Liver (tissue), 3 donors: ENCODE data around the gene SKA3.

Experiments used
- FOXA1 ChIP-seq: IDR thresholded peaks from 2 replicates; pipeline ENCODE4 v1.6.1; 2016; ENCODE audit warnings: antibody characterized with exemption
- GABPA ChIP-seq, 2 donors: IDR thresholded peaks in 1 of 2; conservative IDR thresholded peaks in 1 of 2; 2 replicates each; pipeline ENCODE4 v1.6.1; 2016; ENCODE audit warnings: antibody characterized with exemption in 2 of 2, mild to moderate bottlenecking in 1 of 2, moderate library complexity in 1 of 2
- HNF4A ChIP-seq, 2 donors: conservative IDR thresholded peaks; 2 replicates each; pipeline ENCODE4 v1.6.1; 2016; ENCODE audit warnings: antibody characterized with exemption in 2 of 2, mild to moderate bottlenecking in 2 of 2
- JUND ChIP-seq, 2 donors: IDR thresholded peaks; 2 replicates each; pipeline ENCODE4 v1.6.1; 2016; ENCODE audit warnings: antibody characterized with exemption in 2 of 2
- RAD21 ChIP-seq, 2 donors: IDR thresholded peaks; 2 replicates each; pipeline ENCODE4 v1.6.1; 2016; ENCODE audit warnings: antibody characterized with exemption in 2 of 2, mild to moderate bottlenecking in 2 of 2
- RXRA ChIP-seq, 2 donors: IDR thresholded peaks; 2 replicates each; pipeline ENCODE4 v1.6.1; 2017 to 2018; ENCODE audit warnings: antibody characterized with exemption in 2 of 2, mild to moderate bottlenecking in 1 of 2
- SP1 ChIP-seq: IDR thresholded peaks from 2 replicates; pipeline ENCODE4 v1.6.1; 2018; ENCODE audit warnings: antibody characterized with exemption, mild to moderate bottlenecking
- TAF1 ChIP-seq: conservative IDR thresholded peaks from 2 replicates; pipeline ENCODE4 v1.6.1; 2016; ENCODE audit warnings: antibody characterized with exemption, mild to moderate bottlenecking
- YY1 ChIP-seq: IDR thresholded peaks from 2 replicates; pipeline ENCODE4 v1.6.1; 2016; ENCODE audit warnings: antibody characterized with exemption, mild to moderate bottlenecking
- TF ChIP-seq, protein P1 (sequence below): IDR thresholded peaks from 2 replicates; pipeline ENCODE4 v1.6.1; 2016; ENCODE audit warnings: antibody characterized with exemption
- TF ChIP-seq, protein P2 (sequence below): IDR thresholded peaks from 2 replicates; pipeline ENCODE4 v1.6.1; 2016; ENCODE audit warnings: antibody characterized with exemption, mild to moderate bottlenecking
- TF ChIP-seq, protein P3 (sequence below): fragments of 150-350 bp; IDR thresholded peaks from 2 replicates; pipeline ENCODE4 v1.5.1; 2017; ENCODE audit warnings: improper control_type of control experiment, low read depth, low read length; ENCODE audit not compliant: missing input control
- donor health status: healthy.
- donor health status: healthy.

GRCh38 chr13:21221268-21221667, 44.9 kb upstream of the SKA3 start:
- TF ChIP-seq, protein P1, sequence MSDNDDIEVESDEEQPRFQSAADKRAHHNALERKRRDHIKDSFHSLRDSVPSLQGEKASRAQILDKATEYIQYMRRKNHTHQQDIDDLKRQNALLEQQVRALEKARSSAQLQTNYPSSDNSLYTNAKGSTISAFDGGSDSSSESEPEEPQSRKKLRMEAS = no peak
- TF ChIP-seq, protein P2, sequence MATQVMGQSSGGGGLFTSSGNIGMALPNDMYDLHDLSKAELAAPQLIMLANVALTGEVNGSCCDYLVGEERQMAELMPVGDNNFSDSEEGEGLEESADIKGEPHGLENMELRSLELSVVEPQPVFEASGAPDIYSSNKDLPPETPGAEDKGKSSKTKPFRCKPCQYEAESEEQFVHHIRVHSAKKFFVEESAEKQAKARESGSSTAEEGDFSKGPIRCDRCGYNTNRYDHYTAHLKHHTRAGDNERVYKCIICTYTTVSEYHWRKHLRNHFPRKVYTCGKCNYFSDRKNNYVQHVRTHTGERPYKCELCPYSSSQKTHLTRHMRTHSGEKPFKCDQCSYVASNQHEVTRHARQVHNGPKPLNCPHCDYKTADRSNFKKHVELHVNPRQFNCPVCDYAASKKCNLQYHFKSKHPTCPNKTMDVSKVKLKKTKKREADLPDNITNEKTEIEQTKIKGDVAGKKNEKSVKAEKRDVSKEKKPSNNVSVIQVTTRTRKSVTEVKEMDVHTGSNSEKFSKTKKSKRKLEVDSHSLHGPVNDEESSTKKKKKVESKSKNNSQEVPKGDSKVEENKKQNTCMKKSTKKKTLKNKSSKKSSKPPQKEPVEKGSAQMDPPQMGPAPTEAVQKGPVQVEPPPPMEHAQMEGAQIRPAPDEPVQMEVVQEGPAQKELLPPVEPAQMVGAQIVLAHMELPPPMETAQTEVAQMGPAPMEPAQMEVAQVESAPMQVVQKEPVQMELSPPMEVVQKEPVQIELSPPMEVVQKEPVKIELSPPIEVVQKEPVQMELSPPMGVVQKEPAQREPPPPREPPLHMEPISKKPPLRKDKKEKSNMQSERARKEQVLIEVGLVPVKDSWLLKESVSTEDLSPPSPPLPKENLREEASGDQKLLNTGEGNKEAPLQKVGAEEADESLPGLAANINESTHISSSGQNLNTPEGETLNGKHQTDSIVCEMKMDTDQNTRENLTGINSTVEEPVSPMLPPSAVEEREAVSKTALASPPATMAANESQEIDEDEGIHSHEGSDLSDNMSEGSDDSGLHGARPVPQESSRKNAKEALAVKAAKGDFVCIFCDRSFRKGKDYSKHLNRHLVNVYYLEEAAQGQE = no peak
- TF ChIP-seq, protein P3, sequence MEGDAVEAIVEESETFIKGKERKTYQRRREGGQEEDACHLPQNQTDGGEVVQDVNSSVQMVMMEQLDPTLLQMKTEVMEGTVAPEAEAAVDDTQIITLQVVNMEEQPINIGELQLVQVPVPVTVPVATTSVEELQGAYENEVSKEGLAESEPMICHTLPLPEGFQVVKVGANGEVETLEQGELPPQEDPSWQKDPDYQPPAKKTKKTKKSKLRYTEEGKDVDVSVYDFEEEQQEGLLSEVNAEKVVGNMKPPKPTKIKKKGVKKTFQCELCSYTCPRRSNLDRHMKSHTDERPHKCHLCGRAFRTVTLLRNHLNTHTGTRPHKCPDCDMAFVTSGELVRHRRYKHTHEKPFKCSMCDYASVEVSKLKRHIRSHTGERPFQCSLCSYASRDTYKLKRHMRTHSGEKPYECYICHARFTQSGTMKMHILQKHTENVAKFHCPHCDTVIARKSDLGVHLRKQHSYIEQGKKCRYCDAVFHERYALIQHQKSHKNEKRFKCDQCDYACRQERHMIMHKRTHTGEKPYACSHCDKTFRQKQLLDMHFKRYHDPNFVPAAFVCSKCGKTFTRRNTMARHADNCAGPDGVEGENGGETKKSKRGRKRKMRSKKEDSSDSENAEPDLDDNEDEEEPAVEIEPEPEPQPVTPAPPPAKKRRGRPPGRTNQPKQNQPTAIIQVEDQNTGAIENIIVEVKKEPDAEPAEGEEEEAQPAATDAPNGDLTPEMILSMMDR = no peak
- TF ChIP-seq SP1 (no peak), RXRA (IDR thresholded peaks at IDR 0.05) (no peak), RAD21 (IDR thresholded peaks at IDR 0.05) (no peak), GABPA (IDR thresholded peaks at IDR 0.05 in 1 of 2, conservative IDR thresholded peaks at IDR 0.05 in 1 of 2) (no peak), TAF1 (no peak), FOXA1 (no peak), YY1 (no peak), JUND (IDR thresholded peaks at IDR 0.05) (no peak), HNF4A (conservative IDR thresholded peaks at IDR 0.05) (no peak)
